ENCODE measurements around the gene TNS3. TPM values are rescaled to one million over a fixed set of nuclear protein-coding genes. Genes with fewer than 3 reads are reported as not detected.

Gene TNS3
- total RNA-seq = 29.4 and 30.3 TPM in 2 replicates

- intact Hi-C loops (cut with micrococcal nuclease) = loop anchor here (1.0 to 5.0 kb wide), 6 partner anchors 15 to 355 kb away; no protein-coding TSS in a partner anchor
- no peak for TF ChIP-seq CTCF (IDR thresholded peaks at IDR 0.05)
- Mint-ChIP-seq H3K9me3 (no peaks in the 10 kb centered on the region), H3K4me3 (peak within 1 kb of the TSS; percentile 87), H3K36me3 (ENCODE audit: low read depth) (no peaks in the 10 kb centered on the region), H3K4me1 (peaks cover 57% of the 10 kb centered on the region), H3K27me3 (no peaks in the 10 kb centered on the region), H3K27ac (peak within 1 kb of the TSS; percentile 83)
- CTCF ChIA-PET = interaction anchor here (1.0 to 1.8 kb wide), 3 partner anchors 138 to 237 kb away, joined by 3 to 5 read pairs (median 4); no protein-coding TSS in a partner anchor
- ATAC-seq (ENCODE audit: low read depth) (peak; percentile 80), DNase-seq (peak; percentile 64)
- POLR2A ChIA-PET = interaction anchor here (0.6 to 2.8 kb wide), 6 partner anchors 11 to 101 kb away, joined by 4 to 18 read pairs (median 6); no protein-coding TSS in a partner anchor
These were observed at the start of gene TNS3 for GRCh38 chr7:47581804-47582763. Gene TNS3 (minus strand): TSS chr7:47582111. CDS start chr7:47439636, 142,475 bp downstream.

- no peaks in the 10 kb centered on the region for H3K27me3 Mint-ChIP-seq
- H3K4me1 Mint-ChIP-seq = peaks cover 48% of the 10 kb centered on the region
- H3K4me3 Mint-ChIP-seq = no peak overlapping the region
- intact Hi-C loops (cut with micrococcal nuclease) = no loop called here
- DNase-seq = no peak
- H3K36me3 Mint-ChIP-seq (ENCODE audit: low read depth) = no peaks in the 10 kb centered on the region
- ATAC-seq (ENCODE audit: low read depth) = no peak
- POLR2A ChIA-PET = no interaction called here
- H3K27ac Mint-ChIP-seq = no peak overlapping the region
- no peaks in the 10 kb centered on the region for H3K9me3 Mint-ChIP-seq
- no peak for TF ChIP-seq CTCF (IDR thresholded peaks at IDR 0.05)
- CTCF ChIA-PET = interaction anchor here (0.7 kb wide), 1 partner anchor 15 kb away, joined by 4 read pairs; no protein-coding TSS in a partner anchor
These were observed 49.8 kb upstream of the TNS3 start for GRCh38 chr7:47631711-47632110.

- TF ChIP-seq CTCF (IDR thresholded peaks at IDR 0.05) = no peak
- ATAC-seq (ENCODE audit: low read depth) (peak; percentile 71), DNase-seq (no peak)
- Mint-ChIP-seq H3K27me3 (no peaks in the 10 kb centered on the region), H3K36me3 (ENCODE audit: low read depth) (no peaks in the 10 kb centered on the region), H3K4me3 (peak overlapping the region; percentile 33), H3K27ac (peak overlapping the region; percentile 71), H3K4me1 (peaks cover 64% of the 10 kb centered on the region), H3K9me3 (no peaks in the 10 kb centered on the region)
- POLR2A ChIA-PET = interaction anchor here (0.6 to 3.0 kb wide), 6 partner anchors 11 to 42 kb away, joined by 3 to 13 read pairs (median 4); no protein-coding TSS in a partner anchor
- intact Hi-C loops (cut with micrococcal nuclease) = loop anchor here (1.0 kb wide), 2 partner anchors 26 to 43 kb away; no protein-coding TSS in a partner anchor
- CTCF ChIA-PET = interaction anchor here (1.6 to 1.7 kb wide), 2 partner anchors 19 to 27 kb away, joined by 4 to 7 read pairs; no protein-coding TSS in a partner anchor
These were observed 45.8 kb upstream of the TNS3 start for GRCh38 chr7:47627580-47628283.

- peaks cover 70% of the 10 kb centered on the region for H3K4me1 Mint-ChIP-seq
- no peak for DNase-seq
- no peaks in the 10 kb centered on the region for H3K27me3 Mint-ChIP-seq
- ChIA-PET POLR2A (interaction anchor here (0.7 to 1.4 kb wide), 5 partner anchors 21 to 118 kb away, joined by 3 to 12 read pairs (median 8); no protein-coding TSS in a partner anchor), CTCF (no interaction called here)
- no peak overlapping the region for H3K27ac Mint-ChIP-seq
- TF ChIP-seq CTCF (IDR thresholded peaks at IDR 0.05) = no peak
- no peak for ATAC-seq (ENCODE audit: low read depth)
- intact Hi-C loops (cut with micrococcal nuclease) = no loop called here
- H3K36me3 Mint-ChIP-seq (ENCODE audit: low read depth) = no peaks in the 10 kb centered on the region
- H3K9me3 Mint-ChIP-seq = no peaks in the 10 kb centered on the region
- no peak overlapping the region for H3K4me3 Mint-ChIP-seq
These were observed 44.2 kb upstream of the TNS3 start for GRCh38 chr7:47625861-47626715.

Data from activated B cell treated with CpG ODN at 0.5 μM for 24 hours (primary cell).